Stimulated activated CD4-positive, alpha-beta T cell treated with anti-CD3 and anti-CD28 coated beads, Interleukin-15, amount 100 ng/mL, for 48 hours (primary cell): ENCODE measurements around the gene DRAM2.

Experiments used
- DNase-seq, 2 donors: peaks; one replicate each; pipeline ENCODE4 v3.0.0-alpha.2; 2020; ENCODE audit warnings: low read depth in 2 of 2

The DRAM2 gene

DNA sequence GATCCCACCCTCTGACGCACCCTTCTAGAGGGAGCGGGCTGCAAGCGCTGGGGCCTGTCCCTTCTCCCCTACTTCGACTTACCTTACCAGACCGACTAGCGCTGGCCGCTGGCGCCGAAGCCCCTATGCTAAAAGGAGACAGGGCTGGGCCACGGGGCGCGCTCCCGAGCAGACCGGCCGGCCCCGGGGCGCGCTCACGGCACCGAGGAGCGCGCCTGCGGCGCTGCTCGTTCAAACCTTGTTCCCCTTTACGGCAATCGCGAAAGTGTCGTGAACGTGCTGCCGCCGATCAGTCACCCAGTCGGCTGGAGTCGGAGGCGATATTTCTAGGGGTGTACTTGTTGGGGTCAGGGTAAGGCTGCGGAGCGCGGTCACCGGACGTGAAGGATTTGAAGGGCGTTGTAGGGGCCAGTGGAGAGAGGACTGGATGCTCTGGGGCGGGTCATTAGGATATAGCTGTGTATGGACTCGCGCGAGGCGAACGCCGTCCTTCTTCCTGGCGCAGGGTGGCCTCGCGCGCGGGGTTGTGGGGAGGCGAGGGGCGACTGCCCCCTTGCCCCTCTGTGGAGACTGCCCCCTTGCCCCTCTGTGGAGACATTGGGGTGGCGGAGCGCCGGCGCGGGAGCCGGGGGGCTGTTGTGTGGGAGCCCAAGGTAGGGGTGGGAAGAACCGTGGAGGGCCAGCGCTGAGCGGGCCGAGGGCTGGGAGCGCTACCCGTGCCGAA, at the start of gene DRAM2, which contains the start of gene CEPT1:
Gene DRAM2, minus strand, starts transcription at position 138 of the 724 bp plus-strand sequence. CDS start 8,539 bp downstream, outside the sequence.
Gene CEPT1, plus strand, starts transcription at position 268 of the 724 bp plus-strand sequence. CDS start 7,492 bp downstream, outside the sequence.
- DNase-seq, result peak; percentile 86 to 96

DNA sequence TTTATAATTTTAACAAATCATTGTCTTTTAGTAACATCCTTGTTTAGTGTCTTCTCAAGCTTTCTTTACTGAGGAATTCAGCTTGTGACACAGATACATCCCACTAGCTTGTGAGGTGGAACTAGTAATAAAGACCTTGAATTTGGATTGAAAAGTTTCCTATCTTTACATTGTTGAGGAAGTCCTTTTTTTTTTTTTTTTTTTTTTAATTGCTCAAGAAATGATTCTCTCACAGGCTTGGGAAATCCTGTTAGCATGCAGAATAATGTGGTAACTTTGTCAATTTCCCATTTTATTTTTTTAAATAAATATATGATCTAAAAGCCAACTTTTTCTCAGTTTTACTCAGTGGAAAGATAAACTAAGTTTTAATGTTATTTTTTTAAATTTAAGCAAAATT, 44.8 kb upstream of the DRAM2 start:
- DNase-seq, result no peak

DNA sequence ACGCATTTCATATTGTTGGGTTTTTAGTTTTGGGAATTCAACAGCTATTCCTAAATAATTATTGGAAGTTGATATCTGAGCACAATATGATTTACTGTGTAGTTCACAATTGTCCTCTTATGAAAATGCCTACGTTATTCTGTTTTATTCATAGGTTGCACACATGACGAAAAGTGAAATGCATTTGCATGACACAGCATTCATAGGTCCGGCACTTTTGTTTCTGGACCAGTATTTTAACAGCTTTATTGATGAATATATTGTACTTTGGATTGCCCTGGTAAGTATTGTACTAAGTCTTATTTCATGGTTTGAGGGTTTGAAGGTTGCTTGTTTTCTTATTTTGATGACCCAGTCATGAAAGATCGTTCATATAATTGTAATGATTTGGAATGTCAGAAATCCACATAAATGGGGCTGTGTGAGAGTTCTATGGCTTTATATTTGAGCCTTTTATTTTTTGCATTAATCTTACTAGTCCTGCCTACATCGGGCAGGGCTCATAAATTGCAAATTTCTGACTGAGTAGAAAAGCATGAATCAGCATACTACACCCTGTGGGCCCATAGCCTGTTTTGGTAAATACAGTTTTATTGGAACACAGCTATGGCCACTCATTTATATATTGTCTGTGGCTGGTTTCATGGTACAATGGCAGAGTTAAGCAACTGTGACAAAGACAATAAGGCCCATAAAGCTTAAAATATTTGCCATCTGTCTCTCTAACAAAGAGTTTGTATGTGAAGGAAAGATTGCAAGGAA, 43.6 kb upstream of the DRAM2 start:
- no peak for DNase-seq

DNA sequence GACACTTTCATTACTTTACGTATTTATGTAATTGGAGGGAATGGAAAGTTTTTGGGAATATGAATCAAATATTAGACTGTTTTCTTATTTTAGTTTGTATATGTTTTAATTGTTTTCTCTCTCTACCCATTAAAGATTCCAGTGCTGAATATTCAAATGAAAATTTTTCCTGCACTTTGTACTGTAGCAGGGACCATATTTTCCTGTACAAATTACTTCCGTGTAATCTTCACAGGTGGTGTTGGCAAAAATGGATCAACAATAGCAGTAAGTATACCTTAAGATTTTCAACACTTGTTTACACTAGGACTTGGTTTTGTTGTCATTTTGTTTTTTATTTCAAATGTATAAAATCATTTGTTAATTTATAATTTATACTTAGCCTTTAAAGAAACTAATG, 42.2 kb upstream of the DRAM2 start:
- DNase-seq, result no peak

DNA sequence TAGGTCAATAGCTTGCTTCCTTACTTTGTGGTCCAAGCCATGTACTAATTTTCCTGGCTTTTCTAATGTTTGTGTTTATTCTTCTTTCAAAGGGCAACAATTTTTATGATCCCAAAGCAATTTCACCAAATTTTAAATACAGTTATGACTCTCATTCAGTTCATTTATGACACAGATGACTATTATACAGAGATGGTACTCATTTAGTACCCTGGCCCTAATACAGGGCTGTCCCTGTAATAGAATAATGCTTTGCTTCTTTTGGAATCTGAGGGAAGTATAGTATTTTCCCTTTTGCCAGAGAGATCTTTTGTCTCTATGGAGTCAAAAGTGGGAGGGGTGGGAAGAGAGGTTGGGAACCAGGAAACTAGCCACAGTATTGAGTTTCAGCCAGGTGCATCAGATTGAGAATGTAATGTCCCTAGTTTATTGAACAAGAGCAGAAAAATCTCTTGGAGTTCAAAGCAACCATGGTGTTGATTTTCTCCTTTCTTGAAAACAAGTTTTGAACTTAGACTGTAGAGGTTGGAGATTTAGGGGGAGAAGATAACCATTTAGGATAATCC, 40.2 kb upstream of the DRAM2 start:
- no peak for DNase-seq

DNA sequence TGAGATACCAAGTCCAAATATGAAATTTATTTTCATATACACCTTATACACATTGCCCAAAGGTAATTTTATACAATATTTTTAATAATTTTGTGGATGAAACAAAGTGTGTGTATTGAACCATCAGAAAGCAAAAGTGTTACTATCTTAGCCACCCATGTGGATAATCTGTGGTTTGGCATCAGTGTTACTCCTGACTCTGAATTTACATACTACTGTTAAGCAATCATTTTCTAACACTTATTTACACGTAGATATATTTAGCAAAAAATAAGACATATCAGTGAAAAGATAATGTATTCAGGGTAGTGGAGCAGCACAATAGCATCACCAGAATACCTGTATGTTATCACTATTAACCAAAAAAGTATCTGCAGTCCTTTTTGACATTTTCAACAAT, 36.8 kb upstream of the DRAM2 start:
- DNase-seq, result no peak

DNA sequence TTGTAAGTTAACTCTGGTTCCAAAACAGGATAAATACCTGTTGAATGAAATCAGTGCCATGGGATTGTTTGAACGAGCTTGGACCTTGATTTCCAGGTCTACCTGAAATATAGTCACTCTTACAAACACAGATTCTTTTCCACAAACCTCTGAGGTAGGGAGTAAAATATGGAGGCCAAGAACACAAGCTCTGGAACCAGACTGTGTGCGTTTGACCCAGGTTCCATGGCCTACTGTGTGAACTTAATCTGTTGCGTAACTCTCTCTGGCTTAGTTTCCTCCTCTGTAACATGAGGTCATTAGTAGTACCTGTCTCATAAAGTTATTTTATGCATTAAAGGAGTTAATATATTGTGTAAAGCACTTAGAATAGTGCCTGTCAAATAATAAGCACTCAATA, 35.5 kb upstream of the DRAM2 start:
- DNase-seq, result no peak

DNA sequence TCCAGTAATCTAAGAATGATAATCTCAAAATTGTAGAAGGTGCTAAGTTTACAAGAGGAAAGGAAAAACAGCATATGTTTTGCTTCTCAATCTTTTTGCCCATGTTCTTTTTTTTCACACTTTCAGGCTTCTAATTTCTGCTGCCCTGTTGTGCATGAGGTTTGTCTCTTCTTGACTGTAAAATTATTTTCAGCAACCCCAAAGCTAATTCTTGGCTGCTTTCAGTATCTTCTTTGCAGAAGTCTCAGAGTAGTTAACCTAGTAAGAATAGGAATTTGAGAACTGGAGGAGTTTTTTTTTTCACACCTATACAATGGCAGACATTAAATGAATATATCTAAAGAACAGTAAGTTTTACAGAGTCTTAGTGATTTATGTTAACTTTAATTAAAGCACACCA, 34.2 kb upstream of the DRAM2 start:
- no peak for DNase-seq

DNA sequence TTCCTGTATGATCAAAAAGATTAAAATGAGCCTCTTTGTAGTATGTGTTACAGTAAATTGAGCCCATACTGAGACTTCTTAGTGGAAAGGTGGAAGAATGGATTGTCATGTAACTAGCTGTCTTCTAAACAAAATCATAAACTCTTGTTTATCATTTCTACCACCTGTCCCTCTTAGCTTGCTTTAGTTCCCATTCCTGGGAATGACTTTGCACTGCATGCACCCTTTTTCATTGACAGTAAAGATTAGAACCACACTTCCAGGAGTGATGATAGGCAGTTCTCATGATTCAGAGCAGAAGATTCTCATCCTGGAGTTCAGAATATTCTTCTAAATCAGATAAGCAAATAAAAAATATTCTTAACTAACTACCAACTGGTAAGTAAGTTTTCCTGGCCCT, 32.6 kb upstream of the DRAM2 start:
- no peak for DNase-seq

DNA sequence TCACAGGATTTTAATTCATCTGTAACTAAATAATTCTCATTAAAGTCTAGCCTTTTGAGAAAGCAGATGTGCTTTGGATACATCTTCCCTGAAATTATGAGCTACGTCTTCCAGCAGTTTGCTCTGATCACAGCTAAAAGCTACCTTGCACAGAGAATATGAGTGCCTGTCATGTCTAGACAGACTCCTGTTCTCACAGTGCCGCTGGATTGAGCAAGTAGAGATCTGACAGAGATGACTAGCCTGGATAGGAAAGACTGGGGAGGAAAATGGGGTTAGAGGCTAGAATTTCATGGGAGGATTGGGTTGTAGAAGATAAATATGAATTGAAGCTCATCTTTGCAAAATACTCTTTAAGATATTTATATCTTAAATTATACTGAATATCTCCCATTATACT, 24.3 kb upstream of the DRAM2 start:
- no peak for DNase-seq

DNA sequence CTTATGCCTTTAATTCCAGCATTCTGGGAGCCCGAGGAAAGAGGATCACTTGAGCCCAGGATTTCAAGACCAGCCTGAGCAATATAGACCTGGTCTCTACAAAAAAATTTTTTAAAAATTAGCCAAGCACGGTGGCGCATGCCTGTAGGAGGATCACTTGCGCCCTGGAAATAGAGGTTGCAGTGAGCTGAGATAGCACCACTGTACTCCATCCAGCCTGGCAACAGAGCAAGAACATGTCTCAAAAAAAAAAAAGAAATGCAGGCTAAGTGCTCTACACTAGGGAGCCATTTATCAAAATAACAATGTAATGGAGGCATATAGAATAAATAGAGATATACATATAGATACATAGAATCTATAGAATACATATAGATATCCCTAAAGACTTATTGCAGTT, 23.5 kb upstream of the DRAM2 start:
- no peak for DNase-seq

DNA sequence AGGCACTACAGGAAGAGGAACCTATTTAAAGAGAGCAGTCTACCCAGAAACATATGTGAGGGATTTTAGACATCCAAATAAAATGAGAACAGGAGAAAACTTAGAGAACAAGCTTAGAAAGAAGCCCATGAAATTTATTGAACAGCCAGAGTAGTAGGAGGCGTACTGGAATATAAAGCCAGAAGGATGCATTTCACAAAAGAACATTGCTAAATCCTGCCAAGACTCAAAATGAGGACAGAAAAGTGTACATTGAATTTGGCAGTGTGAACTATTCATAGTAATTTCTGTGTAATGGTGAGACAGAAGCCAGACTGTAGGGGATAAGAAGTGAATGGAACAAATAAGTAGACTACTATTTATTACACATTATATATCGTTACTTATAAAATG, 22.6 kb upstream of the DRAM2 start:
- DNase-seq, result no peak

DNA sequence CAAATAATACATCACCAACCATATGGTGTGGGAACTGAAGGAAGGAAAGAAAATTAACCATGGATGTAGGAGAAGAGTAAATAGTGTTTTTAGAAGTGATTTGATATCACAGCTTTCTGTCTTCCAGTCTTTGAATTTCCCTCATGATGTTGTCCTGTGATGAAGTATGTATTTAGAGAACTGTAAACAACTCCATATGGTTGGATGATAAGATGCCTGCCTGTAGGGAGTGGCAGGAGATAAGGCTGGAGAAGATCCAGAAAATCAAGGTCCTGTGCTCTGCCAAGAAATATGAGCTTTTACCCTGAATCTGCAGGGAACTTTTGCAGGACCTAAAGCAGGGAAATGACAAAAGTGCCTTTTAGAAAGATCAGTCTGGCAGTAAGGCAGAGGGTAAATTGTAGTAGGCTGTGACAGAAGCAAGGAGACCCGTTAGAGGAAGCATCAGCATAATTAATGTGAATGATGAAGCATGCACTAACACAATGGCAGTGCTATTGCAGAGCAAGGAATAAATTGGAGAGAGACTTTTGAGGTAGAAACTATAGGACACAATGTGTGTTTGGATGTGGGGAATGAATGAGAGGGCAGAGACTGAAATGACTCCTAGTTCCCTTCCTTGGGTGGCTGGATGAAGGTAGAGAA, 22.1 kb upstream of the DRAM2 start:
- no peak for DNase-seq

DNA sequence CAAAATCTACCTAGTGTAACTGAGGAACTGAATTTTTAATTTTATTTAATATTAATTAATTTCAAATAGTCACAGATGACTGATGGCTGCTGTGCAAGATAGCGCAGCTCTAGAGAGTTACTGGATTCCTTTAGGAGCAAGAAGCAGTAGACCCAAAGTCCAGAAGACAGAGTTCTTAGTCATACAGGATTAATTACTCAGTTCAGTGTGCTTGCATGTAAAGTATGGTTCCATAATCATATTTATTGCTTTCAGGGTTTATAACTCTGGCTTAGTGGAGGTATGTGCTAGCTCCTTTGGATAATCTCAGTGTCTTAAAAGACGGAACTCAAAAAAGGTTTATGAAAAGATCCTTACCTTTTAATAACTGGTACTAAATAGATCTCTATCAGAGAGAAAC, 17.5 kb upstream of the DRAM2 start:
- no peak for DNase-seq

DNA sequence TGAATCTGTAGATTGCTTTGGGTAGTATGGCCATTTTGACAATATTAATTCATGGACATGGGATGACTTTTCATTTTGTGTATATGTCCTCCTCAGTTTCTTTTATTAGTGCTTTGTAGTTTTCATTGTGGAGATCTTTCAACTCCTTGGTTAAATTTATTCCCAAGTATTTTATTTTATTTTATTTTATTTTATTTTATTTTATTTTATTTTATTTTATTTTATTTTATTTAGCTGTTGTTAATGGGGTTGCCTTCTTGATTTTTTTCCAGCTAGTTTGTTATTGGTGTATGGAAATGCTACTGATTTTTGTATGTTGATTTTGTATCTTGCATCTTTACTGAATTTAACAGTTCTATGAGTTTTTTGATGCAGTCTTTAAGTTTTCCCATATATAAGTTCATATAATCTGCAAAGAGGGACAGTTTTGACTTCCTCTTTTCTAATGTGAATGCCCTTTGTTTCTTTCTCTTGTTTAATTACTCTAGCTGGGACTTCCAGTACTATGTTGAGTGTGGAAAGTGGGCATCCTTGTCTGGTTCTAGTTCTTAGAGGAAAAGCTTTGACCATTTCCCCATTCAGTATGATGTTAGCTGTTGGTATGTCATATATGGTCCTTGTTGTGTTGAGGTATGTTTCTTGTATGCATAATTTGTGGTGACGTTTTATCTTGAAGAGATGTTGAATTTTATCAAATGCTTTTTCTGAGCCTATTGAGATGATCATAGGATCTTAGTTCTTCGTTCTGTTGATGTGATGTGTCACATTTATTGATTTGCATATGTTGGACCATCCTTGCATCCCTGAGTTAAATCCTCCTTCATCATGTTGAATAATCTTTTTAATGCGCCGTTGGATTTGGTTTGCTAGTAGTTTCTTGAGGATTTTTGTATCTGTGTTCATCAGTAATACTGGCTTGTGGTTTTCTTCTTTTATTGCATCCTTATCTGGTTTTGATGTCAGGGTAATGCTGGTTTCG, 14.4 kb upstream of the DRAM2 start:
- DNase-seq, result no peak

DNA sequence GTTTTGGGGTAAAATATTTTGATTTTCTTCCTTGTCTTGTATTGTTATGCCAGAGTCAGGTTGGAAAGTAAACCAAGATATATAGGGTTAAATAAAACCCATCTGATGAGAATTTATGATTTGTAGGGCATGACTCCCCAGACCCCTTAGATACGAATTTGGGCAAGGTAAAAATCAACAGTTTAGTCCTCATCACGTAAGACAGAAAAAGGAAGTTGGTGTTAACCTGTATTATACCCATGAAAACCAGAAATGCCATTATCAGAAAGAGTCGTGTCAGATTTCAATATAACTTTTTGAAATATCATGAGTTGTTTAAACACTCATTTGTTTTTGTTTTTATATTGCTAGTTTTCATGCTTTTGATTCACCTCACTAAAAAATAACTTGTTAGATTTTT, 11.9 kb upstream of the DRAM2 start:
- DNase-seq, result no peak

DNA sequence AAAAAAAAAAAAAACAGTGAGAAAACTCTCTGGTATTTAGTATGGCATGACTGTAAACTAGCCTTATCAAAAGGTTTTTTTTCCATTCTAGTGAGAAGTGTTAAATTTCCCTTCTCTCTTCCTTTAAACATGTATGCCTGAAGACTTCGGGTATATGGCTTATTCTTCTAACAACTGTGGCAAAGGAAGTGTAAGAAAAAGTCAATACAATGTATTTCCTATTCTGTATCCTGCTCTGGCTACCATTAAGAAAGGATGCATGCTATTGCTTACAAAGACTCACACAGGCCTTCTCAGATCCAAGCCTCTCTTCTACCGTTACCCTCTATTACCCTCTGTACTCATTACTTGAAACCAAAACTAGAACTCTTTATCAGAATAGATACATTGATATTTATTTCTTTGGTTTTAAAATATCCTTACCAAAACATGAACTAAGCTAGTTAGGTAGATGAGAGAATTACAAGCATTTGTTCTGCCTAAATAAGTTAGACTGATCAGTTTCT, 8.5 kb upstream of the DRAM2 start:
- DNase-seq, result no peak

DNA sequence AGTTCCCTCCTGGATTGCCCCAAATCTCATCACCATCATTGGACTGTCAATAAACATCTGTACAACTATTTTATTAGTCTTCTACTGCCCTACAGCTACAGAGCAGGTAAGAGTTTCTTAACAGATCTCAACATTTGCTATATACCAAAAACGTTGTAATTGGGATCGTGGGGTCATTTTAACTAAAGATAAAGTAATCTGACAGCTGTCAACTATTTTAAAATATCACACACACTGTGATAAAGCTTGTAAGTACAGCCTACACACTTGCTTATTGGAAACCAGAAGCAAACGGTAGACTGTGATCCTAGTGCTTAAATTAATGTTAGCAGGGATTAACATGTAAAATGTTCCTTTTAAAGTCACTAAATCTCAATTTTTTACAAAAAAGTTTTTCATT, 8.1 kb upstream of the DRAM2 start:
- no peak for DNase-seq

DNA sequence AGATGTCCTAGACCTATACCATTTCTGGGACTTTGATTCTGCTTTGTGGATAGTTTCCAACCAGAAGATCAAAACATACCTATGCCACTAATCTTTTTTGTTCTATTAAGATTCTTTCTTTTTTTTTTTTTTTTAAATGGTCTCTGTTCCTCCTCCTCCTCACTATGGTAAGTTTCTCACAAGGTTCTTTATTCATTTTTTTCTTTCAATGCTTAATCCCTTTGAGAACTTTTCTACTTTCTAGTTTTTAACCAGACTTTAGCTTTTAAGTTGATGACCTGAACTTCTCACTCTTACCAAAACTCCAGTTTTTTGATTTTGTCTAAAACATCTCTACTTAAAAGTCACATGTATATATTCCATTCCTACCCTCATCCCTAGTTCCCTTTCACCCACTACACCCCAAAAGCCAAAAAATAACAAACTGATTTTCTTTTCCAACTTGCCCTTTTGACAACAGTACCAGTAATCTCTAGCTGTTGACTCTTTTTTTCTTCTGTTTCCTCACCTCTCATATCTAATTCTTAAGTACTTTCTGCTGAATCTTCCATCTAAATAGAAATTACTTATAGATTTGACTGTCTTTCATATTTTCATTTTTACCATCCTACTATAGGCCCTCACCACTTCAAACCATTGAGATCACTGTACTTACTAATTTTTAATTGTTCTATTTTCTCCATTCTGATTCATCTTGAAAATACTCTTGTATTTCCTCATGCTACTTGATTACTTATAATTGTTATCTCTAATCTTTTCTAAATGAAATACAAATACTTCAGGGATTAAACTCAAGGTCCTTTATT, 6.3 kb upstream of the DRAM2 start:
- DNase-seq, result no peak

DNA sequence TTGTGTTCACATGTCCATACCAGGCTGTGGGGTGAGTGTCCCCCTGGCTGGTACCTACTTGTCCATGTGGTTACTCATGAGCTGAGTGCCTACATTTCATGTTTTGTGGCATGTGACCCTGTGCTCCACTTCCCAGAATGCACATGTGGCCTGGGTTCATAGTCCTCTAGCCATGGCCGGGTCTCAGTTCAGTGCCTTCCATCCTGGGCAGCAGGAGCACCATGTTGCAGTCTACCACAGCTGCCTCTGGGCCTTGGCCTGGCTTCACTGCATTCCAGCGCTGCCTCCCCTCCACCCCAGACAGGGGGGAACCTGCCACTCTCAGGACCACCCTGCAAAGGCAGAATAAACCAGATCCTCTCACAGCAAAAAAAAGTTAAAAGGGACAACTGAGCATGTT, 5.6 kb upstream of the DRAM2 start:
- no peak for DNase-seq
